NCI-H510A (cell line): ENCODE measurements around the gene LYRM9.
"Not testable (repeated sequence)": the region's sequence is repeated elsewhere in the genome, so short reads cannot be mapped to it uniquely, and the experiment has no call there.

Experiments used
- DNase-seq: peaks from one replicate; lab custom pipeline; 2025; lab: John Stamatoyannopoulos, UW

The LYRM9 gene

GRCh38 chr17:27873746-27874145 lies 19.4 kb downstream of the LYRM9 start:
- no peak for DNase-seq

DNA sequence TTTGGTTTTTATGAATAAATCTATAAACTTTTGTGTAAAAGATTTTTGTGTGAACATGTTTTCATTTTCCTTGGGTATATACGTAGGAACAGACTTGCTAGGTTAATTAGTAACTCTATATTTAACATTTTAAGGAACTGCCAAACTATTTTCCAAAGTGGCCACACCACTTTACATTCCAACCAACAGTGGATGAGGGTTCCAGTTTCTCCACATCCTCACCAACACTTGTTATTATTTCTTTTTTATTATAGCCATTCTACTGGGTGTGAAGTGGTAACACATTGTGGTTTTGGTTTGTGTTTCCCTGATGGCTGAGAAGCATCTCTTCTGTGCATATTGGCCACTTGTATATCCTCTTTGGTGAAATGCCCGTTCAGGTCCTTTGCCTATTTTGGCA lies 20.0 kb downstream of the LYRM9 start:
- no peak for DNase-seq

GRCh38 chr17:27872776-27873175 lies 20.4 kb downstream of the LYRM9 start:
- no peak for DNase-seq

GRCh38 chr17:27871407-27871806 lies 21.8 kb downstream of the LYRM9 start:
- no peak for DNase-seq

- DNase-seq = no peak
These were observed 22.8 kb downstream of the LYRM9 start for GRCh38 chr17:27870345-27870744.

DNA sequence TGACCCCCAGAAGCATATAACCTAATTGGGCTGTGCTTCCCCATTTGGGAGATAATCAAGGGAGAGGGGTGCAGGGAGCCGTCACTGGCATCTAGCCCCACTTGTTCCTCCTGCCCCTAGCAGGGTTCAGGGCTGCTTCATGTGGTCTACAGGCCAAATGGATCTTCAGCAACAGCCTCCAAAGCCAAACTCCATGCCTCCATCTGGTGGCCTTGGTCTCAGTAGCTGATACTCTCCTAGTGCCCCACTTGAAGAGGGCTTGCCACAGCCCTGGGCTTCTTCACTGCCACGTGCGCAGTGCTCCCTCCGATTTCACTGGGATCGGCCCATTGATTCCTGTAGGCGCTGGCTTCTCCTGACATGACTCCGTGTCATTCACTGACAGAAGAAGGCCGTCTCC lies 24.6 kb downstream of the LYRM9 start:
- no peak for DNase-seq

DNA sequence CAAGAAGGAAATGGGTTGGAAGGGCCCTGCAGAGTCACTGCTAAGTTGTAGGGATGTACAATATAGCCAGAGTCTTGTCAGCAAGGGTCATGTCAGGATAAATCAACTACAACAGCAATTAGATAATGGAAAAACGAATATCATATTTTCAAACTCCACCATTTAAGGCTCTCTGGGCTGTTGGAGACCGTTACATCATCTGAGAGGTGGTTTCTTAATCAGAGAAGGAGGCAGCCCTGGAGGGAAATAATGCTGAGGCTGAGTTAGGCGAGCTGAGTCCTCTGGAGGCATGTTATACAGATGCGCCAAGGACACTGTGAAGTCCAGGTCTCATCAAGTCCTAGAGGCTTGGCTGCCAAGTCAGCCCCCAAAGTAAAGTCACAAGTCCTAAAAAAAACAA lies 30.3 kb downstream of the LYRM9 start:
- DNase-seq = no peak

GRCh38 chr17:27862004-27862403 lies 31.2 kb downstream of the LYRM9 start:
- DNase-seq = no peak

DNA sequence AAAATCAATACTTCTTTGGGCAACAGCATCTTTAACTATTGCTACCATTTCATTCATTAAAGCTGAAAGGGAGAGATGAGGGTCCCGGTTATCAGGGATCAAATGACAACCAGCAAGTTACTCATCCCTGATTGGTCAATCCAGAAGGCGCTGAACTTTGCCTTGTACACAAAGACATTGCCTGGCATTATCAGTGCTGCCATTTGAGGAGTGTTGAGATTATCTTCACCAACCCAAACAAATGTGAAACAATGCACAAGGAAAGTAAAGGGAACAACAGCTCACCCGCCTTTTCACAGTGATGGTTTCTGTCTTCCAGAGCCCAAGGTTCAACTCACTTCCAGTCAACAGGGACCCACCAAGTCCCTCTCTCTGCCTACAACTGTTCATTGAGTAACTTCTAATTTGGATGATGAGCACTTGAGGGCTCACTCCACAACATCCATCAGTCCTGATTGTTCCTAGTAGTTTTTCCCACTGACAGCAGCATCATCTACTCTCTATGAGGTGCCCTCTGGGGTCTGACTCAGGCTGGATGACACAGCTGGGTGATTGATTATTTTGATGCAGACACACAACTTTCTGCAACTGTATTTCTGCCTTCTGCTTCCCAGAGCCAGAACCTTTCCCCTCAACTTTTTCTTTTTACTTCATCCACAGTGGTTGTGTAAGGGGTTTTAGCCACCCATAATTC lies 32.0 kb downstream of the LYRM9 start:
- no peak for DNase-seq

DNA sequence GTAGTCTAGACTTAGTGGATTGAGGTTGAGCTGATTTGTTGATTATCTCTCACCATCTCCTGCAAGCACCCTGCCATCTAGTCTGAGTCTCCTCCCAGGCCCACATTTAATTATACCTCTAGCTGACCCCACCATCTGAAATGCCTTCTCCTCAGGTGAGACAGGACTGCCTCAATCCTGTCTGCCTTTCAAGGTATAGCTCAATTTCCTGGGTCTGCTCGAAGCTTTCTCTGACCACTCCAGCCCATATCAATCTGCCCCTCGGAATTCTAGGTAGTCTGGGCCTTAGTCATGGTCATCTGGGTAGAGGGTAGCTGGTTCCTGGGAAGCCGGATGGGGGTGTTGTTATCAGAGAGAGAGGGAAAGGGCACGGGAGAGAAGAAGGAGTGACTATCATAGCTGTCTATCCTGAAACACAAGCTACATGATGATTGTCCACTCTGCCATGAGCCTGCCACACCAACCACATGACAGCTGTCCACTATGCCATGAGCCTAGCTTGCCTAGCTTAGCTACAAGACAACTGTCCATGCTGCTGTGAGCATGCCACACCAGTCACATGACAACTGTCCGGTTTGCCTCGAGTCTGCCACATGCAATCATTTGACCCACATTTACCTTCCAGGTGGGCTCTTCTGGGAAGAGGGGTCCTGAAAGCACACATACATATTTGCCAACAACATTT lies 34.4 kb downstream of the LYRM9 start:
- DNase-seq = no peak

- DNase-seq = no peak
These were observed 36.3 kb downstream of the LYRM9 start for GRCh38 chr17:27856676-27857432.

DNA sequence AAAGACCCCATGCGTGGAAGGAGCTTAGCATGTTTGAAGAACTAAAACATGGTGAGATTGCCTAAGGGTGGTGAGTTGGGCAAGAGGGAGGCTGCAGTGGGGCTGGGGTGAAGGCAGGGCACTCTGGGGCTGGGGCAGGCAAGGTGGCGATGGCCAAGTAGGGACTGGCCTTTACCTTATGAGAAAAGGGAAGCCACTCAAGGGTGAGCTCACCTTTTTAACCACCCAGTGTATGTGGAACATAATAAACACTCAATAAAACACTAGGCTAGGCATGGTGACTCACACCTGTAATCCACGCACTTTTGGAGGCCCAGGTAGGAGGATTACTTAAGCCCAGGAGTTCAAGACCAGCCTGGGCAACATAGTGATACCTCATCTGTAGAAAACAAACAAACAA lies 37.7 kb downstream of the LYRM9 start:
- DNase-seq = no peak

- no peak for DNase-seq
These were observed 39.0 kb downstream of the LYRM9 start for GRCh38 chr17:27854163-27854562.

GRCh38 chr17:27853091-27853490 lies 40.1 kb downstream of the LYRM9 start:
- no peak for DNase-seq

GRCh38 chr17:27849474-27850185 lies 43.5 kb downstream of the LYRM9 start:
- DNase-seq = no peak

DNA sequence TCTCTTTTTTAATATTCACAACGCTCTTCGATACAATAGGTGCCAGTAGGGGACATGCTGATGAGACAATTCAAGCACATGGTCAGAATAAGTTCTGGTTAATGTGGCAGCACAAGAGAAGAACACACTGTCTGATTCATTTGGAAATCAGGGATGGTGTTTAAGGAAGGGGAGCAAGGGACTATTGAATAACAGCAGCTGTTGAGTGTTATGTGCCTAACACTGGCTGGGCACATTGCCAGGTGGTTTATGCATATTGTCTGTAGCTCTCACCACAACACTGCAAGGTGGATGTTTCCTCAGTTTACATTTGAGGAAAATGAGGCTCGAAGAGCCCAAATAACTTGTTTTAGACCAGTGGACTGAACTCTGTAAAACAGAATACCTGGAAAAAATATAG lies 44.2 kb downstream of the LYRM9 start:
- peak; percentile 54 for DNase-seq

GRCh38 chr17:27846808-27847307 lies 46.3 kb downstream of the LYRM9 start:
- DNase-seq = not testable (repeated sequence)

GRCh38 chr17:27846042-27846655 lies 47.0 kb downstream of the LYRM9 start:
- DNase-seq = no peak

DNA sequence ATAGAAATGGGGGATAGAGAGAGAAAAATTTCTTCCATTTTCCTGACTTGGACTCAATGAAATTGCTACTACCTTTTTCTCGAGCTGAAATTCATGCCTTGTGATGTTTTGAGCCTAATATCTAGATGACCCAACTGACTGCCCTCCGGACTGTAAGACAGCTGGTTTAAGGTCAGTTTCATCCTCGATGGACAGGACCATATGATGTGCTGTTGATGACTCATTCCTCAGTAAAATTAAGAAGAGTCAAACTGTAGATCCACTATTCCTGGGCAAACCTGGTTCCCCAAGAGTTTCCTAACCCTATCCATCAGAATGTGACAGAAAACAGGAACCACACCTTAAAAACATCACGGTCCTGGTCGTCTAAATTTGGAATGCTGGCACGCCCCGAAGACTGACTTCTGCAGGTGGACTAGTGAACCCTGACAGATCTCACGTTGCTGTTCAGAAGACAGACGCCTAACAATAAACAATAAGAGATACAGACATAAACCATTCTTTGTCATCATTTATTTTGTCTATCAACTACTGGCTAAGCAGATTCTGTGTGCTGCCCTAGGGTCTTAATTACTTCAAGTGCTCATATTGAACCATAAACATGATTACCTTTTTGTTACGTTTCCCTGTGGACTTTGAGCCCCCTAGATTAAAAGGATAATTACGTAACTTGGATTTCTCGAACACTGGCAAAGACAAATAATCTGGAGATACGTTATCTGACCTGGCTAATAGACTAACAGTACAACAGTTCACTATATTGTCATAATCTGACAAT lies 47.7 kb downstream of the LYRM9 start:
- DNase-seq = no peak

GRCh38 chr17:27840688-27841087 lies 52.5 kb downstream of the LYRM9 start:
- DNase-seq = no peak

DNA sequence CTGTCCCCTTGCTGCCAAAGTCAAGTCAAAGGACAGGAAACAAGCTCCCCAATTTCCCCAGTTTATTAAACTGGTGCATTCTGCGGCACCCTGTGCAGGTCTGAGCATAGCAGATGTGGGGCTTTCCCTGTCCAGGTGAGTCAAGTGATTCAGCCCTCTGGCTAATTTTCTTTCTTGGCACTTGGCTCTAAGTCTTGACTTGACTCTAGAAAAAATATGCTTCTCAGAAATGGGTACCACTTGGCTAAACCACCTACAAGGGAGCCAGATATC lies 52.8 kb downstream of the LYRM9 start:
- DNase-seq = not testable (repeated sequence)
